Kidney epithelial cell (primary cell): ENCODE data around the gene NTM. TPM values are rescaled to one million over a fixed set of nuclear protein-coding genes. Genes with fewer than 3 reads are reported as not detected.

Experiments used
- DNase-seq: peaks from one replicate; pipeline ENCODE4 v3.0.0-alpha.2; 2010; ENCODE audit warnings: low read depth
- H3K27me3 ChIP-seq: 2 replicates; pipeline ENCODE4 v1.6.0; 2011; ENCODE audit warnings: low read length; ENCODE audit not compliant: control insufficient read depth, insufficient read depth
- H3K36me3 ChIP-seq: 2 replicates; pipeline ENCODE4 v1.5.1; 2011; ENCODE audit warnings: low read length; ENCODE audit not compliant: control insufficient read depth, insufficient read depth
- H3K4me3 ChIP-seq: 2 replicates; pipeline ENCODE4 v1.5.1; 2011; ENCODE audit warnings: low read depth, mild to moderate bottlenecking, control low read depth, low read length
- CTCF ChIP-seq: IDR thresholded peaks from 2 replicates; pipeline ENCODE4 v1.5.1; 2011; ENCODE audit warnings: mild to moderate bottlenecking, moderate library complexity, low read length, control low read depth, inconsistent platforms; ENCODE audit not compliant: insufficient read depth, poor library complexity, severe bottlenecking
- total RNA-seq: library from RNA; depleted of rRNA; stranded (reverse); fragments of >200 nt; gene quantifications from 2 replicates; pipeline ENCODE4 v1.2.3, GENCODE V29; 2015

NTM gene
- total RNA-seq, 1 donor from 2014 or later: 111 TPM

GRCh38 chr11:131656839-131657211 is 286.4 kb downstream of the NTM start:
- Histone ChIP-seq H3K27me3 (peaks cover 4% of the 10 kb centered on the region), H3K36me3 (no peaks in the 10 kb centered on the region), H3K4me3 (no peak overlapping the region)
- no peak for DNase-seq
- TF ChIP-seq CTCF: no peak

GRCh38 chr11:131658414-131658813 is 288.0 kb downstream of the NTM start:
- DNase-seq: no peak
- no peak for TF ChIP-seq CTCF
- no peak overlapping the region for H3K4me3 ChIP-seq

GRCh38 chr11:131658952-131659351 is 288.5 kb downstream of the NTM start:
- DNase-seq: no peak
- Histone ChIP-seq H3K36me3 (no peaks in the 10 kb centered on the region), H3K4me3 (no peak overlapping the region), H3K27me3 (peaks cover 4% of the 10 kb centered on the region)
- TF ChIP-seq CTCF: no peak

More at GRCh38 chr11:131658414-131658813, 288.0 kb downstream of the NTM start:
- H3K36me3 ChIP-seq: no peaks in the 10 kb centered on the region
- H3K27me3 ChIP-seq: peaks cover 4% of the 10 kb centered on the region

- no peaks in the 10 kb centered on the region for H3K36me3 ChIP-seq
- DNase-seq: no peak
- TF ChIP-seq CTCF: no peak
- no peak overlapping the region for H3K4me3 ChIP-seq
- H3K27me3 ChIP-seq: peaks cover 4% of the 10 kb centered on the region
Observed at GRCh38 chr11:131659931-131660330, 289.5 kb downstream of the NTM start.

GRCh38 chr11:131661132-131661531 is 290.7 kb downstream of the NTM start:
- DNase-seq: peak; percentile 9
- Histone ChIP-seq H3K36me3 (no peaks in the 10 kb centered on the region), H3K27me3 (peaks cover 4% of the 10 kb centered on the region), H3K4me3 (no peak overlapping the region)
- TF ChIP-seq CTCF: no peak

- TF ChIP-seq CTCF: no peak
- no peak for DNase-seq
- Histone ChIP-seq H3K27me3 (peaks cover 4% of the 10 kb centered on the region), H3K36me3 (no peaks in the 10 kb centered on the region), H3K4me3 (no peak overlapping the region)
Observed at GRCh38 chr11:131662317-131662972, 292.0 kb downstream of the NTM start.
